Activated naive CD8-positive, alpha-beta T cell (primary cell): ENCODE data around the gene ACP1.

Experiments
- H3K27ac Mint-ChIP-seq: one replicate; pipeline ENCODE4 v1.8.0; 2021; ENCODE audit warnings: mixed read lengths
- H3K27me3 Mint-ChIP-seq: one replicate; pipeline ENCODE4 v1.8.0; 2021; ENCODE audit warnings: mixed read lengths
- H3K36me3 Mint-ChIP-seq: one replicate; pipeline ENCODE4 v1.8.0; 2021; ENCODE audit warnings: mixed read lengths
- H3K4me1 Mint-ChIP-seq: one replicate; pipeline ENCODE4 v1.8.0; 2021; ENCODE audit warnings: low read depth, mixed read lengths
- H3K4me3 Mint-ChIP-seq: one replicate; pipeline ENCODE4 v1.8.0; 2021; ENCODE audit warnings: mild to moderate bottlenecking, mixed read lengths
- H3K9me3 Mint-ChIP-seq: one replicate; pipeline ENCODE4 v1.8.0; 2021; ENCODE audit warnings: low read depth, mixed read lengths

ACP1 gene

GRCh38 chr2:263774-264492, 814 bp upstream of the ACP1 start, which contains the start of gene SH3YL1:
TSS of gene SH3YL1 (minus strand) at chr2:264032. CDS start at chr2:263984, 48 bp downstream.
- peaks cover 47% of the 10 kb centered on the region for H3K4me1 Mint-ChIP-seq
- no peaks in the 10 kb centered on the region for H3K27me3 Mint-ChIP-seq
- peaks cover 16% of the 10 kb centered on the region for H3K36me3 Mint-ChIP-seq
- H3K9me3 Mint-ChIP-seq, result no peaks in the 10 kb centered on the region
- H3K4me3 Mint-ChIP-seq, result peak within 1 kb of the TSS; percentile 93
- peak within 1 kb of the TSS; percentile 93 for H3K27ac Mint-ChIP-seq

DNA sequence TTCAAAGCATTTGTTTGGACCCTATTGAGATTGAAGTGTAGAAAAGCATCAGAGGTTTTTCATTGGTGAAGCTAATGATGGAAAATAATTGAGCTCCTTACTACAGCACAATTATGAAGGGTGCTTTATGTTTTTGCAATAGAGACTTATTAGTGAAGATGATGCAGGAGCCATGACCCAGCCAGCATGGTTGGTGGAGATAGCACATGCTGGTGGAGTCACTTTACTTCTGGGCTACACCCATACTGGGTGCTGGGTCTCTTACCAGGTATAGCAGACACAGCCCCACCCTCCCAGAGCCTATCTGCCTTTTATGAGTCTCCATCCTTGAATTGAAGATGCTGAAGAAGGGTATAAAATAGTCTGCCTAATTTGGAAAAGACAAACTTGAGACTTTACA, 3.6 kb downstream of the ACP1 start:
- no peak overlapping the region for H3K4me3 Mint-ChIP-seq
- no peaks in the 10 kb centered on the region for H3K9me3 Mint-ChIP-seq
- H3K27me3 Mint-ChIP-seq, result no peaks in the 10 kb centered on the region
- peaks cover 4% of the 10 kb centered on the region for H3K36me3 Mint-ChIP-seq
- peaks cover 66% of the 10 kb centered on the region for H3K4me1 Mint-ChIP-seq
- H3K27ac Mint-ChIP-seq, result peak overlapping the region; percentile 51

GRCh38 chr2:269356-270030, 4.7 kb downstream of the ACP1 start:
- Mint-ChIP-seq H3K27me3 (no peaks in the 10 kb centered on the region), H3K4me3 (no peak overlapping the region), H3K4me1 (peaks cover 70% of the 10 kb centered on the region), H3K9me3 (no peaks in the 10 kb centered on the region), H3K36me3 (peaks cover 5% of the 10 kb centered on the region), H3K27ac (peak overlapping the region; percentile 11)

- H3K36me3 Mint-ChIP-seq, result peaks cover 6% of the 10 kb centered on the region
- peaks cover 68% of the 10 kb centered on the region for H3K4me1 Mint-ChIP-seq
- H3K27me3 Mint-ChIP-seq, result no peaks in the 10 kb centered on the region
- no peak overlapping the region for H3K27ac Mint-ChIP-seq
- H3K4me3 Mint-ChIP-seq, result no peak overlapping the region
- no peaks in the 10 kb centered on the region for H3K9me3 Mint-ChIP-seq
Measured at GRCh38 chr2:270861-271260, 6.1 kb downstream of the ACP1 start.

- Mint-ChIP-seq H3K4me1 (peaks cover 58% of the 10 kb centered on the region), H3K9me3 (no peaks in the 10 kb centered on the region)
Measured at GRCh38 chr2:271917-272316, 7.2 kb downstream of the ACP1 start.

DNA sequence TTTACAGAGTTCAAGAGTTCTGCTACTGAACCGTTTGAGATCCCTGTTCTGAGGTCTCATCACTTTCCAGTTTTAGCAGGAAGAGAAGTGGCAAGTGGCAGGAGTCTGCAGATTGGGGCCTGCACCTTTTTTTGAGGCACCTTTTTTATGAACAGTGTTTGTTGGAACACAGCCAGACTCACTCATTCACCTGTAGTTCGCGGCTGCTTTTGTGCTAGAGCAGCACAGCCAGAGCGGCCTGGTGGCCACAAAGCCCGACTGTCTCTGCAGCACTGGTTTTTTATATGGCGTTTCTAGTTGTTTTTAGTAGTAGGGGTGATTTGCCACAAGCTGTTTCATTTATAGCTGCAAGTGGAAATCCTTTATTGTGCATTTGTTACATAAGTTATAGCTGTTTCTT, 8.6 kb downstream of the ACP1 start:
- peaks cover 7% of the 10 kb centered on the region for H3K36me3 Mint-ChIP-seq

More at GRCh38 chr2:271917-272316, 7.2 kb downstream of the ACP1 start:
- Mint-ChIP-seq H3K36me3 (peaks cover 8% of the 10 kb centered on the region), H3K4me3 (no peak overlapping the region), H3K27ac (no peak overlapping the region), H3K27me3 (no peaks in the 10 kb centered on the region)

DNA sequence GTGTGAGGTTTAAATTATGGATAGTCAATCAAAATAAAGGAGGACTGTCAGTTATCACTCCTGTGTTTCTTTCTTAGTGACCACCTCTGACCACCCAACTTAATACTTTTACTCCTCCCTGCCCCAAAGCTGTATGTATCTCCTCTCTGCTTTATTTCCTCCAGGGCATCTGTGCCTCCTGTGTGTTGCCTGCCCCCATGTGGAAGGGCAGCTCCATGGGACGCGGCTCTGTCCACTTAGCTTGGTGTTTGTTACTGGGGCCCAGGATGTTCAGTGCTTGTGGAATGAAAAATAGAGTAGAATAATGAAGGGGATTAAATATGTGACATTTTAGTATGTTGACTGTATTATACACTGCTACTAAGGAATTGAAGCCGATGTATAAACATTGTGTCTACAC, 9.8 kb downstream of the ACP1 start:
- no peak overlapping the region for H3K4me3 Mint-ChIP-seq

More for the DNA sequence above, 8.6 kb downstream of the ACP1 start:
- Mint-ChIP-seq H3K9me3 (no peaks in the 10 kb centered on the region), H3K27me3 (no peaks in the 10 kb centered on the region), H3K27ac (no peak overlapping the region), H3K4me1 (peaks cover 46% of the 10 kb centered on the region), H3K4me3 (no peak overlapping the region)

DNA sequence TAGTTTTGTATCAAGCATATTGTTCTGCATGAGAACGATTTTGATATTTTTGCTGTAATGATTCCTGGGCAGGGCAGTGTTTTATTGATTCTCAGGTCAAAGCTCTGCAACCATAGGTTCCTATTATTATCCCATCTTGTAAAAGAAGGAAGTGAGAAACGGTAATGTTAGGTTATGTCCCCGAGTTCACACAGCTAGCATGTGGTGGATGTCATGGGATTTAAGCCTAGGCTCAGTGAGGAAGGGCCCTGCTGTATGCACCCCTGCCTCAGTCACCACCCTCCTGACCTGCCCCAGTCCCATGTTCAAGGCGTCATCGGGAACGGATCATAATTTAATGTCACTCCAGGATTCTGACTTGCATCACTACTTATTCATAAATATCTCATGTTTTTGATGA, 10.7 kb downstream of the ACP1 start:
- H3K4me1 Mint-ChIP-seq, result peaks cover 27% of the 10 kb centered on the region
- no peak overlapping the region for H3K27ac Mint-ChIP-seq
- H3K4me3 Mint-ChIP-seq, result no peak overlapping the region
- H3K36me3 Mint-ChIP-seq, result peaks cover 6% of the 10 kb centered on the region
- H3K9me3 Mint-ChIP-seq, result no peaks in the 10 kb centered on the region
- H3K27me3 Mint-ChIP-seq, result no peaks in the 10 kb centered on the region

More for the DNA sequence above, 9.8 kb downstream of the ACP1 start:
- H3K9me3 Mint-ChIP-seq, result no peaks in the 10 kb centered on the region
- no peak overlapping the region for H3K27ac Mint-ChIP-seq
- H3K36me3 Mint-ChIP-seq, result peaks cover 6% of the 10 kb centered on the region
- no peaks in the 10 kb centered on the region for H3K27me3 Mint-ChIP-seq
- peaks cover 35% of the 10 kb centered on the region for H3K4me1 Mint-ChIP-seq

- Mint-ChIP-seq H3K4me1 (peaks cover 8% of the 10 kb centered on the region), H3K4me3 (no peak overlapping the region), H3K27ac (no peak overlapping the region), H3K9me3 (no peaks in the 10 kb centered on the region), H3K27me3 (no peaks in the 10 kb centered on the region), H3K36me3 (peaks cover 7% of the 10 kb centered on the region)
Measured at GRCh38 chr2:278312-278926, 13.7 kb downstream of the ACP1 start.

GRCh38 chr2:278927-279320, 14.2 kb downstream of the ACP1 start:
- no peak overlapping the region for H3K4me3 Mint-ChIP-seq
- H3K27me3 Mint-ChIP-seq, result no peaks in the 10 kb centered on the region
- no peak overlapping the region for H3K27ac Mint-ChIP-seq
- H3K4me1 Mint-ChIP-seq, result peaks cover 7% of the 10 kb centered on the region
- H3K36me3 Mint-ChIP-seq, result peaks cover 9% of the 10 kb centered on the region
- H3K9me3 Mint-ChIP-seq, result no peaks in the 10 kb centered on the region

GRCh38 chr2:279366-279765, 14.6 kb downstream of the ACP1 start:
- H3K4me3 Mint-ChIP-seq, result no peak overlapping the region
- no peaks in the 10 kb centered on the region for H3K9me3 Mint-ChIP-seq
- peaks cover 9% of the 10 kb centered on the region for H3K36me3 Mint-ChIP-seq
- H3K27me3 Mint-ChIP-seq, result no peaks in the 10 kb centered on the region
- H3K4me1 Mint-ChIP-seq, result peaks cover 3% of the 10 kb centered on the region
- H3K27ac Mint-ChIP-seq, result no peak overlapping the region

DNA sequence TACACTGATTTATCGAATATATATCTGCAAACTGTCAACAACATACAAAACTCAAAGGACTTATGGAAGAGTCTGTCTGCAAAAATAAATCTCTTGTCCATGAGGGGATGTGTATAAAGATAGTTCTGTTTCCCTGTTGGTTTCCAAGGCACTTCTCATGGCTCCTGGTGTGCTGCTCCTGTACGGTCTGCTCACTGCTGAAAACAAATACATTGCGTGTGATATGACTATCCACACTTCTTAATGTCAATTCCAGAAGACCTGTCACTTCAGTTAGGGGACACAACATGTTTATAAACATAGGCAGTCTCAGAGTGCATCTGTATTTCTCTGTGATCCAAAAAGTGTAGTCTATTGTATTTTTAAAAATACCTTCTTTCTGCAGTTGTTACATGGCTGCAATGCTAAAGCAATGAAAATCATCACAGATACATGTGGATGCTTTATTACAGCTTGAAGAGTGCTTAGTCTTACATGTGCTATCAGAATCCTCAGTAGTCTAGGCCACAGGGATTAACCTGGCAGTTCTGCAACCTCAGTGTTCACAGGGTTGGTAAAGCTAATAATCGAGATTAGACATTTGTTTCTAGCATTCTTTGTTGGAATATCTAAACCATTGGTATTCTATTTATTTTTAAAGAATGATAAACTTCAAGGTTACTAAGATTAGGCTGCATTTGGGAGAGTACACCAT, 15.4 kb downstream of the ACP1 start:
- Mint-ChIP-seq H3K27me3 (no peaks in the 10 kb centered on the region), H3K4me1 (no peaks in the 10 kb centered on the region), H3K36me3 (peaks cover 7% of the 10 kb centered on the region), H3K9me3 (no peaks in the 10 kb centered on the region), H3K27ac (no peak overlapping the region), H3K4me3 (no peak overlapping the region)

GRCh38 chr2:280650-281110, 15.9 kb downstream of the ACP1 start:
- H3K36me3 Mint-ChIP-seq, result peaks cover 7% of the 10 kb centered on the region
- no peak overlapping the region for H3K27ac Mint-ChIP-seq
- H3K4me1 Mint-ChIP-seq, result no peaks in the 10 kb centered on the region
- H3K4me3 Mint-ChIP-seq, result no peak overlapping the region
- H3K9me3 Mint-ChIP-seq, result no peaks in the 10 kb centered on the region
- H3K27me3 Mint-ChIP-seq, result no peaks in the 10 kb centered on the region

GRCh38 chr2:281381-281780, 16.6 kb downstream of the ACP1 start:
- Mint-ChIP-seq H3K27ac (no peak overlapping the region), H3K9me3 (no peaks in the 10 kb centered on the region), H3K4me3 (no peak overlapping the region), H3K36me3 (peaks cover 3% of the 10 kb centered on the region), H3K27me3 (peaks cover 3% of the 10 kb centered on the region), H3K4me1 (peaks cover 3% of the 10 kb centered on the region)
